HG02763 (cell line): ENCODE measurements around the gene SNRPA1.

ENCODE experiments used
- ATAC-seq: cut with Tn5 transposase; IDR thresholded peaks from one replicate; pipeline ENCODE4 v1.9.1; 2021; ENCODE audit warnings: mild to moderate bottlenecking, moderate library complexity; ENCODE audit not compliant: unreplicated experiment

SNRPA1 gene

DNA sequence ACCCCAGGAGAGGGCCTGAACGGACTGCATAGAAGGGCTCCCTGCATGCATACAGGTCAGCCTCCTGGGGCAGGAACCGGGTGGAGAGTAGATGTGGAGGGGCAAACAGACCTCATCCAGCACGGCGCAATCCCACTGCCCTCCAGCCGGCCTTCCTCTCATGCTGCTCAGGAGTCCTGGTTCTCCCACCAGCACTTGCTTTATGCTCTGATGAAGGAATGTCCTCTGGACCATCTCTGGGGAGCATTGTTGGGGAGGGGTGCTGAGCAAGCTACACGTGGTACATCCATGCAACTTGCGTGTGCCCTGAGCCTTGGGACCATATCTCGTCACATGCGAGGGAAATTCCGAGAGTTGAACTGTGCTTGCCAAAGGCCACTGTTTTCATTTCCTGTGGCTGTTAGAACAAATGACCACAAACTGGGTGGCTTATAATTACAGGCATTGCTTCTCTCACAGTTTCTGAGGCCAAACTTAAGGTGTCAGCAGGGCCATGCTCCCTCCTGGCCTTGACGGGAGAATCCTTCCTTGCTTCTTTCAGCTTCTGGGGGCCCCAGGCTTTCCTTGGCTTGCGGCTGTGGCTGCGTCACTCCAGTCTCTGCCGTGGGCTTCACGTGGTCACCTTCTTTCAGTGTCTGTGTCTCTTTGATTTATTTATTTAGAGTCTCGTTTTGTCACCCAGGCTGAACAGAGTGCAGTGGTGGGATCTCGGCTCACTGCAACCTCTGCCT lies 30.0 kb downstream of the SNRPA1 start:
- no peak for ATAC-seq

DNA sequence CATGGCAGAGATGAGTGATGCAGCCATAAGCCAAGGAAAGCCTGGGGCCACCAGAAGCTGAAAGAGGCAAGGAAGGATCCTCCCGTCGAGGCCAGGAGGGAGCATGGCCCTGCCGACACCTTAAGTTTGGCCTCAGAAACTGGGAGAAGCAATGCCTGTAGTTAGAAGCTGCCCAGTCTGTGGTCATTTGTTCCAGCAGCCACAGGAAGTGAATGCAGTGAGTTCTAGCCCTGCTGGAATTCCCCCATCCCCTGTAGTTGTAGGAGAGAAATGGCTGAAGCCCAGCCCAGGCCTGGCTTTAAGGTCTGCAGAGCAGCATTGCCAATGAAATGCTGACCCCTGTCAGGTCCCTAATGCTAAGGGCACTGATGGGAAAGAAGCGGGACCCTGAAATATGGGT lies 31.0 kb downstream of the SNRPA1 start:
- no peak for ATAC-seq

DNA sequence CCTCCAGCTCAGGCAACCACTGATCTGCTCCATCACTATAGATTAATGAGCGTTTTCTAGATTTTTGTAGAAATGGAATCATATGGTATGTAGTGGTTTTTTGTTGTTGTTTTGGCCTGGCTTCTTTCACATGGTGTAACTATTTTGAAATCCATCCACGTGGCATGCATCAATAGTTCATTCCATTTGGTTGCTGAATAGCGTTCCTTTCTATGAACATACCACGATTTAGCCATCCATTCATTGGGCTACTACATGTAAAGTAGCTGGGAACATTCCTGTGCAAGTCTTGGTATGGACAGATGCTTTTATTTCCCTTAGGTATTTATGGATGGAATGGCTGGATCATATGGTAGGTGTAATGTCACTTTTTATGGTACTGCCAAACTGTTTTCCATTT lies 32.5 kb downstream of the SNRPA1 start:
- ATAC-seq, result no peak

DNA sequence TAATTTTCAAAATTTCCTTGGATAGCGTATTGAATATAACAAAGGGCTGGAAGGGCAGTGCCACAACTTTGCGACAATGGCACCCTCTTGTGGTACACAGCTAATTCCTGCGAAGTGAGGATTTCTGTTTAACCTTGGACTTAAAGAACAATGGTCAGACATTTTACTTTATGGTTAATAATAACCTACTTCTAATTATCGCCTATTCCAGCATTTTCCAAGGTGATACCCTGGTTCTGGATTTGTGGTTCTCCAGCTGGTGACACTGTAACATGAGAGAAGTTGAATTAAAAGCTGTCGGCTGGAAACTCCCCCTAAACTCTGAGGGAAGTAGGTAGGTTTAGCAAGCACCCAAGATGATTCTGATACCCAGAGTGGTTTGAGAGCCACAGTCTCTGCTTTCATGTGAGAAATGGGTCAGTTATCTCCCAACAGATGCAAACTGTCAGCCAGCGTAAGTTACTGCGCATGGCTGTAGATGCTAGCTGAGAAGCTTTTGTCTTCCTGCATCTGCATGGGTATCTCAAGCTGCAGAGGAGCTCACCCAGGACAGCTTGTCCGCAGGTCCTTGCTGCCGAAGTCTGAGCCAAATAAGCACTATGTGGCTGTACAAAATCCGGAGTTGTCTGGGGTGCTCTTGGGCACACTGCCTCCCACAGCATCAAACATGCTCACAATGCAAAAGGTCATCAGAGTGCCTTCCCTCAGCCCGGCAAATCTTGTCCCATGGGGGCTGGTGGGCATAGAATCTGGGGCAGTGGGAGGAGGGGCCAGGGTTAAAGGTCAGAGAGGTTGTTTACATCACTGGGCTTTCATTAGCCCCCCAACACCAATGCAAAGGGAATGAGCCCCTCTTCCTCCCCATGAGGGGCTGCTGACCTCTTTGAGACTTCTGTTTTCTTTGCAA lies 36.6 kb downstream of the SNRPA1 start:
- ATAC-seq, result no peak

DNA sequence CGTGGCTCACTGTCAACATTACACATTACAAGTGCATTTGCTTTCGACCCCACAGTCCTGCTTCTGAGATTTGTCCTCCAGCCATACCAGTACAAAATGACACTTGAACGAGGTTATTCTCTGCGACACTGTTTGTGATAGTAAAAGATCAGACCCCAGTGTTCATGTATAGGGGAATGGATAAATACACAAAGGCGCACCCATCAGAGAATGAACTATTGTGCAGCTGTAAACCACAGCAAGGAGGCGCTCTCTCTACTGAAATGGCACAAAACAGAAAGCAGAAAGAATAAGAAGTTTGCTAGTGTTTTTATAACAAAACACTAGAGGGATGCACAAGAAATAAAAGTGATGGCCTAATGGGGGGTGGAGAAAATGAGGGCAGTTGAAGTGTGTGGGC lies 38.3 kb downstream of the SNRPA1 start:
- ATAC-seq, result no peak

DNA sequence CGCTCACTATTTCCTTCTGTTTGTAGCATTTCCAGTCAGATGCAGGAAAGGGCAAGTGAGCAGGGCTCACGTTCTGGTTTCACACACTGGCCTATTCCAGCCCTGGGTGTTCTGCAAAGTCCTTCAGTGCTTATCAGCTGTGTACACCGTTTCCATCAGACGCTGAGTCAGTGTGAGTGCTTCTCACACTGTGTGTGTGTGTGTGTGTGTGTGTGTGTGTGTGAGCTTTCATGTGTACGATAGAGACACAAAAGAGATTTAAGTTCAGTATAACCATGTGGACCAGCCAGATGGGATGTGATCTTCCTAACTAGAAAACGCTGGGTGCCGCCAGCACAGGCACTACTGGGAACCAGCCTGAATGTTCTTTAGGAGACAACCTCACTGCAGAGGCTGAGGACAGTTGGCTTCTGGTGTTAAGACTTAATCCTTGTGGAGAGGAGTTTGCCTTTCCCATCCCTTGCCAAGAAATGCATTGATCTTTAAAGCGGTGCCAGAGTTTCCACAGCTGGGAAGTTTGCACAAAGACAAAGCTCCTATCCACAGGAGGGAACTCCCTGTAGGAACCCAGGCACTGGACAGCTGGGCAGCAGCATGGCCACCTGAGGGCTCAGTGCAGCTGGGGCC lies 39.3 kb downstream of the SNRPA1 start:
- ATAC-seq, result no peak

DNA sequence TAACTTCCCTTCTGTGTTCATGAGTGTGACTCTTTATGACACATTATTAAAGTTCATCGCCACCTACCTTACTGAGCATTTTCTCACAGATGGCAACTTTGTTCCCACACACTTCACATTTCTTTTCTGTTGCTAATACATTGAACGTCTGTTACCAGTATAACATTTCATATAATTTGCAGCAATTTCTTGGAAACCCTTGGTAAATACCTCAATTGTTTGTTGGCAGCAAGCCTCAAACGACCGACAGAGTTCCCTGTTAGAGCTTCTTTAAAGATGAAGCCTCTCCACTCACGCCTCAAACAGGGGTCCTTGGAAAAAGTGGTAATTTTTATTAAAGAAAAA lies 40.0 kb downstream of the SNRPA1 start:
- no peak for ATAC-seq

DNA sequence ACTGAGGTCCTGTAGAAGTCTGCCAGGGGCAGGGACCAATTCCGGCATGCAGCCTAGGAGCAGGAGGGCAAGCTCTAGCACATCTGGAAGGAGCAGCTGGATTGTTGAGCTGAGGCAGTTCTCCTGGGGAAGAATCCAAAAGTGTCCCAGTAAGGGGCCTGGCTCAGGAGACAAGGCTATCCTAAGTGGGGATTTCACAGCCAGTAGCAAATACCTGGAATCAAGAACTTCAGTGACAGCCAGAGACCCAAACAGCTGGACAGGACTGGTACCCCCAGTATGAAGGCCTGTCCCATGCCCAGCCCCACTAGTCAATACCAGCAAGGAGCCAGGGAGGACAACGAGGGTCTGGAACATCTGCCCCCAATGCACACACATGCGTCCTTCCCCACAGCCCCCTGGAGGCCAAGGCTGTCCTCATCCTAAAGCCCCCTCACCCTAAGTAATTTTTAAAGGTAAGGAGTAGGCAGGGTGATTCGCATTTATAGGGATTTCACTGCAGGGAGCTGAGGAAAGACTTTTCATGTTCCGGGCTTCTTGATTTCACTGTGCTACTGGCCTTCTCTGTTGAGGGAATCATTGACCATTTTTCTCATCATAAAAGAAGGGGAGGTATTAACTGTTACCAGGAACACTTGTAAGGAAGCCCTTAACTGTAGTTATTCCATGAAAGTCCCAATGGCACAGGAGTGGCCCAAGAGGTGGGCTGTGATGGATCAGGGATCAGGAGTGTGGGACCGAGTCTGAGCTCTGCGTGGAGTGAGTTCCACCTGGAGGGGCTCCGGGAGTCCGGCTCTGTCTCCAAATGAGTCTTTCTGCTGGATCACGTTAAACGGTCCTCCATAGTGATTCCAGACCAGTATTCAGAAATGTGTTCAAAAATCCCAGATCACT lies 40.6 kb downstream of the SNRPA1 start:
- no peak for ATAC-seq

DNA sequence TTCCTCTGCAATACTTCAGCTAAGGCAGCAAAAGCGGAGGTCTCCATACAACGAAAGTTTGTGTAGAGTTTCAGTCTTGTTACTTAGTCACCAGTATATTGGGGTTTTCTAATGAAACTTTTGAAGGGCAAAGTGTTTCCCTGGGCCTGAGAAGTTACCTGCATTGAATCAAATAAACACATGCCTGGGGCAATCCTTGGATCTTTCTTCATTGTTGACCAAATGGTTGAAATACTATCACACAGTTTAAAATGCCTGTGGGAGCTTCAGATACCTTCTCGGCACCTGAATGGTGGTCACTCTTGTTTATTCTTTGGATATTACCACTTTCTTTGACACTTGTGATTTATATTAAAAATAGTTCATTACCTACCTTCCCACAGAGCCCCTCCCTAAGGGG lies 42.2 kb downstream of the SNRPA1 start:
- ATAC-seq, result no peak

DNA sequence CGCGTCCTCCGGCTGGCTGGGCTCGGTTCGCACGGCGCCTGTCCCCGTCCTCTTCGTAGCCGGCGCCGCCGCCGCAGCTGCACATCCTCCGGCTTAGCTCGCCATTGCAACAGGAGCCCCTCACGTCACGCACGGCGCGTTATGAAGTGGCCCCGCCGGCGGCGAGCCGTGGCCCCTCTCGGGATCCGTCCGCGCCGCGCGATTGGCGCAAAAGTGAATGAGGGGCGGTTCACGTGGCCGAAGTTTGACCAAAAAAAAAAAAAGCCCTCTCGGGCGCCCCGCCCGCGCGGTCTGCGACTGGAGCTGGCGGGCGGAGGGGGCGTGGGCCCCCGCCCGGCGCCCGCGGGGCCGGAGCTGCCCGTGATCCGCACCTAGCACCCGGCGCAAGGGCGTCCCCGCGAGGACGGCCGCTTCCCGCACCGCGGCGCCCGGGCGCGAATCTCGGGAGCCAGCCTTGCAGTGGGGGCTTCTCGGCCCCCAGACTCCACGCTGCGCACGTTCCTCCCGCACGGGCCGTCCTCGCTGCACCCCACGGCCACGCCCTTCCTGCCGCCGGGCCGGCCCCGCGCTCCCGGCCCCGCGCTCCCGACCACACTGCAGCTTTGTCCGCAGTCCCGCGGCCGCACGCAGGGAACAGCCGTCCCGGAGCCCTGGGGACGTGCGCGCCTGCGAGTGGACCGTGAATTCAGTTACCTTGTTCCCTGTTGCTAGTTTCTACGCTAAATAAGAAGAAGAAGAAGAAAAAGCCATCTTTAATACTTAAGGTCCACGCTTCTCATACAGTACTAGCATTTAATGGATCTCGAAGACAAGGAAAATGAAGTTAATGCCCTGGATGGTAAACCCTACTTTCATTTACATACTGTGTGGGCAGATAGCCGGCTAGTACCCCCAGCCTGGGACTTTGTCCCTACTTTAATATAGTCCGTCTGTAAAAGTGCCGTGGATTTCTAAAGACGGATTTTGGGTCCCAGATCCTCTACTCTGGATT lies 42.9 kb downstream of the SNRPA1 start, which contains the start of gene CHSY1:
TSS of gene CHSY1 (minus strand) at position 219 of the 991 bp plus-strand sequence. CDS start 592 bp downstream, outside the sequence.
- ATAC-seq, result peak; percentile 77

DNA sequence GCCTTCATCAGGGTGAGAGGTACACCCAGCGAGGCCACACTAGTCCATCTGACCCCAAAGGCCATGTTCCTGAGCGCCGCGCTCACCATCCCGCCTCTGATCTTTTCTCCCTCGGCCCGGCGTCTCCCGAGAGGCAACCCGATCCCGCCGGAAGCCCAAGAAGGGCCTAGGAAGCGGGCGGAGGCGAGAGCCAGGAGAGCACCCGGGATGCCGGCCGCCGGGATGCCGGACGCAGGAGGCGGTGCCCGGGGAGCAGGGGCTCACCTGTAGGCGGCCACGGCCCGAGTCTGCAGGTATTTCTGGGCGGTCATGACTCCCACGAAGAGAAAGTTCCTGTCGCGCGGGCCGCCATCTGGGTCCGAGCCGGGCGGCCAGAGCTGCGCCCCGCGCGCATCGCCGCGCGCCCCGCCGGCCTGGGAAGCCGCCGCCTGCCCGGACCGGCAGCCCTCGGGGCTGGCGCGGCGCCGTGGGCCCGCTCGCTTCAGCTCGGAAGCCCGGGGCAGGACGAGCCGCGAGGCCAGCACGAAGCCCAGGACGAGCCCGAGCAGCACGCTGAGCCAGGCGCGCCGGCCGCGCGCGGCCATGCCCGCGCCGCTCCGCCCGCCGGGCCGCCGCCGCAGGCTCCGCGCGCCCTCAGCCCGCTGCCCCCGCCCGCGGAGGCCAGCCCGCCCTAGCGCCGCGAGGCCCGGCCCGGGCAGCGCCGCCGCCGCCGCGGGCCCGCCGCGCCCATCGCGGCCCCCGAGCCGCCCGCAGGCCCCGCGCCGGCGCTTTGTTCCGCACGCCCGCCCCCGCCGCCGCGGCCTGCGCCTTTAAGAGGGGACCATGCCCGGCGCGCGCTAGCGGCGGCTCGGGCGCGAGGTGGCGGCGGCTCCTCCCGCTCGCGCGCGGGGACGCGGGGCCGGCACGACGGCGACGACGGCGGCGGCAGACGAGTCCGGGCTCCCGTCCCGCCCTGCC lies 43.9 kb downstream of the SNRPA1 start:
- ATAC-seq, result peak; percentile 29

DNA sequence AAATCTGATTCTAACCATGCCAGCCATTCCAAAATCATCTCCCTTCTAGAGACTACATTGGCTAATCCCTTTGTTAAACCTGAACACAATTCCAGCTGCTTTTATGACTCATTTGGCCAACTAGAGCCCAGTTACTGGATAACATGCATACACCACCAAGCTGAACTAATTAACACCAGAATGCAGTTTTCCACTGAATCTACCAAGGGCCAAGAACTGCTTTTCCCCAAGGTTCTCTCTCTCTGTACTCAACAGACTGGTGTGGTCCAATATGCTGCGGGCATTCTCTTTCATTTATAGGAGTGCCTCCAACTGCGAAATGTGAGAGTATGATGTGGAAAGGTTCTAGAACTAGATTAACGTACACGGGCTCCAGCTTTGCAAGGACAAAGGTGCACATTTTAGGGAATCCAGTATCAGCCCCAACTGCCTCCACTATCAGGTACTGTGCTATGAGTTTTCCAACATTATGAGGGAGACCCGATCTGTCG lies 44.7 kb downstream of the SNRPA1 start:
- no peak for ATAC-seq

DNA sequence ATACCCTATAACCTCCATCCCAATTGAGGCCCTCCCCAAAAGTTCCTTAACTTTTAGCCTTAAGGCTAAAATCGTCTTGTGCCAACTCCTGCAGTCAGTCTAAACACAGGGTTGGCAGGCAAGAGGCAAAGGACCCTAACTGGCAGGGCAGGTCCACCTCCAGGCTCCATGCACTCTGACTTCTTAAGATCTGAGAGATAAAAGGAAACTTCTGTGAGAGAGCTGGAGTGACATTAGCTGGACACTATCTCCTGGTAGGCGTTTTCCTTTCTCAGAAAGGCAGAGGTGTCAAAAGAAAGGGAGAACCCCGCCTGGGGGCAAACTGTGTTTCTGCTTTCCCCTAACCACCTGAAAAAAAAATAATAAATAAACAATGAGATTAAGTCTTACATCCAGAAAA lies 46.8 kb downstream of the SNRPA1 start:
- ATAC-seq, result no peak

DNA sequence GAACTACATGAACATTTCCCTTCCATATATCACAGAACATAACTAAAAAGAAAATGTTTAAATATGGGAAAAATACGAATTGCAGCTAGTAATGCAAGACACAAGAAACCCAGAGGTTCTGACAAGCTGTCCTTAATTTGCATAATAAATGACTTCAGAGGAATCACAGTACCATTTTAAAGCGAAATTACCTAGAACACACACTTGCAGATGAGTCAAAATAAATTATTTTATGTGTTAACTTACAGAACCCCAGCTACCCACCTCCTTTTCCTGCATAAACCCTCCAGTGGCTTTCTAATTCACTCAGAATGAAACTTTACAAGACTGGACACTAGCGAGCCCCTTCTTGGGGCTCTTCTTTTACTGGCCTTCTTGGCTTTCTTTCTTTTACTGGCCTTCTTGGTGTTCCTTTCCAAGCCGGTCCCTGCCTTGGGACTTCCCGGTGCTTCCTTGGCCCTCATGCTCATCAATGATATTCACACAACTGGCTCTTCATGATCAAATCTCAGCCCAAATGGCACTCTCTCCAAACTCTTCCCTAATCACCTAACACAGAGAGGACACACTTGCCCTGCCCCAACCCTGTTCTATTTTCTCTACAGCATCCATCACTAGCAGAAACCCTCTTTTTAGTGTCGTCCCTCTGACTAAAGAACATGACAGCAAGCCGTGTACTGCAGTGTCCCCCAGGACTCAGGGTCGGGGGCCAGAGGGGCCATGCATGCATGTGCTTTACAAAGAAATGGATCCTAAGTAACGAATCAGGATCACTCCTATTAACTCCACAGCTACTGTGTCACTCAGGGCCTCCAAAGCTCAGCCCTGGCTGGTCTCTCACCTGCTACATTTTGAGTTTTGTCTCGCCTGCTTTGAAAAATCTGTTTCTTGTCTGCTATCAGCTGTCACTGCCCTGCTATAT lies 48.0 kb downstream of the SNRPA1 start:
- ATAC-seq, result no peak

DNA sequence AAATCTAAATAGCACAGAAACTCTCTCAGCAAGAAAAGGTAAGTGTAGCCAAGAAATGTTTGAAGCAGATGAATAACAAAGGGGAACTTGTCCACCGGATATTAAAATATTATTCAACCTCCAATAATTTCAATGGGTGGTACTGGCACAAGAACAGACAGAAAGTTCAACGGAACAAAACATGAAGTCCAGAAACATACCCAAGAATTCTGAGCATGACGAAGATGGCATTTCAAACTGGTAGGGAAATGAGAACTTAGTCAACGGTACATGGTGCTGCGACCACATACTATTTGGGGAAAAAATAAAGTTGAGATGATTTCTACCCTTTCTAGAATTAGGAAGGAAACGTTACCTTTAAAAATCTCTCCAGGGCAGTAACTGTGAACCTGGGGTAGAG lies 48.7 kb downstream of the SNRPA1 start:
- no peak for ATAC-seq

DNA sequence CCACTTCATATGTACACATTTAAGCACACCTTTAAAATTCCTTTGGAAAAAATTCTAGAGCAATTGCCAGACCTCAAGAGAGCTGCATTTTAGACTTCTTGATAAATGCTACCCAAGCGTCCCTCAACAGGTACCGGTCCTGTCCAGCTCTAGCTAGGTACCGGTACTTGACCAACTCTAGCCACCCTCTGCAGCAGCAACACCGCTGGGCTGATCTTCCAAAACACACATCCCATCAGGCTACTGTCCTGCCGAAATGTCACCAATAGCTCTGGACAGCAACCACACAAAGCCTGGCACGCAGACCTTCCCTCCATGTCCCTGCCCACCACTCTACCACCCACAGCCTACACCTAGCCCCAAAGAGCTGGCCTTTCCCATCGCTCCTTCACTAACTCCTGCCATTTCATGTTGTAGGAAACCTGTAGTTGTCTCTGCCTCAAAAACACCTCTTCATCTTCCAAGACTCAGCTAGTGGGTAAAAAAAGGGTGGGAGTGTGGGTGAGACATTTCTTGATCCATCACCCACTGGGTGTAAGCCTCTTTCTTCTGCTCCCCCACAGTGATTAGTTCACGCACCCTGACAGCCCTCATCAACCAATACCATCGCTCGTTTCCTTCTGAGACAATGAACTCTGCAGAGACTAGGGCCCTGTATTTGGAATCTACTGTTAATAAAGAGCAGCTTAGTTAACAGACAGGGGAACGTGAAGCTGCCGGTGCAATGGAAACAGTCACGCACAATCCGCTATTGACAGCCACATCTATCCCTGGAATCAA lies 50.0 kb downstream of the SNRPA1 start:
- ATAC-seq, result no peak
